ENCODE results near the gene FAM53B.

DNA sequence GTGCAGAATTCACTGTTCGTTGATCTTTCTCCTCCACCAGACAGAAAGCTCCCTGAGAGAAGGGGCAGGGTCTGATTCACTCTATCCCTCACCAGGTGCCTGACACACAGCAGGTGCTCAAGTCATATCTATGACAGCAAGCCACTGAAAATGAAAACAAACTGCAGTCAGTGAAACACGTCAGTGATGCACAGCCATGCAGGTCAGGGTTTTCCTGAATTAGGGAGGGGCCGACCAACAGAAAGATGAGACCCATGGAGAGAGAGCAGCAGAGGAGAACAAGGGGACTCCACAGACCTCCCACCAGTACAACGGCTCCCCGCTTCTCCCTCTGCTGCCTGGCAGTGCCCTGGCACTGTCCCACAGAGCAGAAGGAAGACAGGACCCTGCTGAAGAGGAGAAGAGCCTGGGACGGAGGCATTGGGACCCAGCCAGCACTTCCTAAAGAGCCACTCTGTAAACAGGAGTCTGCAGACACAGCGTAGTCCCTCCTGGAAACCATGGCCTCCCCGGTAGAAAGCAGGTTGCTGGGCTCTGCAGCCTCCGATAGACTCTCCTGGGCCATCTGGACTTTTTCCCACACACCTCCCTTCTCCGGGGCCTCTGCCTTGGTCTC lies 50.3 kb downstream of the FAM53B start:
- TF ChIP-seq EZH2 (IDR thresholded peaks at IDR 0.05; ENCODE audit: low read depth), result no peak
- TF ChIP-seq, protein P1, sequence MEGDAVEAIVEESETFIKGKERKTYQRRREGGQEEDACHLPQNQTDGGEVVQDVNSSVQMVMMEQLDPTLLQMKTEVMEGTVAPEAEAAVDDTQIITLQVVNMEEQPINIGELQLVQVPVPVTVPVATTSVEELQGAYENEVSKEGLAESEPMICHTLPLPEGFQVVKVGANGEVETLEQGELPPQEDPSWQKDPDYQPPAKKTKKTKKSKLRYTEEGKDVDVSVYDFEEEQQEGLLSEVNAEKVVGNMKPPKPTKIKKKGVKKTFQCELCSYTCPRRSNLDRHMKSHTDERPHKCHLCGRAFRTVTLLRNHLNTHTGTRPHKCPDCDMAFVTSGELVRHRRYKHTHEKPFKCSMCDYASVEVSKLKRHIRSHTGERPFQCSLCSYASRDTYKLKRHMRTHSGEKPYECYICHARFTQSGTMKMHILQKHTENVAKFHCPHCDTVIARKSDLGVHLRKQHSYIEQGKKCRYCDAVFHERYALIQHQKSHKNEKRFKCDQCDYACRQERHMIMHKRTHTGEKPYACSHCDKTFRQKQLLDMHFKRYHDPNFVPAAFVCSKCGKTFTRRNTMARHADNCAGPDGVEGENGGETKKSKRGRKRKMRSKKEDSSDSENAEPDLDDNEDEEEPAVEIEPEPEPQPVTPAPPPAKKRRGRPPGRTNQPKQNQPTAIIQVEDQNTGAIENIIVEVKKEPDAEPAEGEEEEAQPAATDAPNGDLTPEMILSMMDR (conservative IDR thresholded peaks at IDR 0.05), result no peak
